Fibroblast of lung (primary cell): ENCODE data around the gene FPGS. TPM values are rescaled to one million over a fixed set of nuclear protein-coding genes. Genes with fewer than 3 reads are reported as not detected.

ENCODE experiments used
- DNase-seq, 2 donors: peaks; one replicate each; pipeline versions ENCODE4 v3.0.0 to v3.0.0-alpha.2; 2010; ENCODE audit warnings: low read depth in 2 of 2
- H2AFZ ChIP-seq: 2 replicates; pipeline ENCODE4 v1.5.1; 2012; ENCODE audit warnings: low read length, control low read depth, inconsistent platforms
- H3K27ac ChIP-seq: 2 replicates; pipeline ENCODE4 v1.5.1; 2011; ENCODE audit warnings: low read length, control low read depth; ENCODE audit not compliant: insufficient read depth
- H3K27me3 ChIP-seq: 2 replicates; pipeline ENCODE4 v1.5.1; 2011; ENCODE audit warnings: mild to moderate bottlenecking, low read length; ENCODE audit not compliant: control insufficient read depth, insufficient read depth
- H3K36me3 ChIP-seq: 2 replicates; pipeline ENCODE4 v1.5.1; 2011; ENCODE audit warnings: low read length; ENCODE audit not compliant: control insufficient read depth, insufficient read depth
- H3K4me1 ChIP-seq: 2 replicates; pipeline ENCODE4 v1.5.1; 2011; ENCODE audit warnings: low read length; ENCODE audit not compliant: control insufficient read depth, insufficient read depth; ENCODE audit errors: extremely low read depth
- H3K4me2 ChIP-seq: 2 replicates; pipeline ENCODE4 v1.5.1; 2011; ENCODE audit warnings: low read length, control low read depth; ENCODE audit not compliant: insufficient read depth; ENCODE audit errors: extremely low read depth
- H3K4me3 ChIP-seq, 4 experiments: fragments of 200-600 bp in 1 of 4; sonication (generic) in 1 of 4; replicated peaks in 1 of 4; 2 replicates each; pipeline ENCODE4 v1.5.1; 2011 to 2016; ENCODE audit warnings: low read length in 4 of 4, low read depth in 3 of 4, mild to moderate bottlenecking in 3 of 4, control low read depth in 2 of 4, inconsistent platforms in 1 of 4, mixed read lengths in 1 of 4; ENCODE audit not compliant: insufficient read depth in 1 of 4; ENCODE audit errors: control extremely low read depth in 1 of 4
- H3K79me2 ChIP-seq: 2 replicates; pipeline ENCODE4 v1.5.1; 2012; ENCODE audit warnings: mild to moderate bottlenecking, low read length, inconsistent platforms; ENCODE audit not compliant: control insufficient read depth, insufficient read depth
- H3K9ac ChIP-seq: 2 replicates; pipeline ENCODE4 v1.5.1; 2011; ENCODE audit warnings: mild to moderate bottlenecking, low read length, control low read depth; ENCODE audit not compliant: insufficient read depth
- H3K9me3 ChIP-seq: 2 replicates; pipeline ENCODE4 v1.5.1; 2012; ENCODE audit warnings: low read depth, low read length; ENCODE audit not compliant: control insufficient read depth, insufficient read depth
- H4K20me1 ChIP-seq: 2 replicates; pipeline ENCODE4 v1.5.1; 2011; ENCODE audit warnings: low read length; ENCODE audit not compliant: control insufficient read depth, insufficient read depth; ENCODE audit errors: extremely low read depth
- EZH2 ChIP-seq: IDR thresholded peaks from 2 replicates; pipeline ENCODE4 v1.5.1; 2012; ENCODE audit warnings: low read length, control low read depth, mild to moderate bottlenecking; ENCODE audit errors: missing control alignments
- polyA plus RNA-seq, 2 donors: library from polyadenylated mRNA; depleted of rRNA in 1 of 2; stranded (reverse) in 1 of 2; unstranded in 1 of 2; fragments of >200 nt; gene quantifications; 2 replicates each; pipeline ENCODE4 v1.2.1, GENCODE V29; 2011 to 2012; ENCODE audit warnings: missing spikeins in 1 of 2
- total RNA-seq: library from RNA; depleted of rRNA; stranded (reverse); fragments of >200 nt; gene quantifications from 2 replicates; pipeline ENCODE4 v1.2.1, GENCODE V29; 2014
- TF ChIP-seq, protein P1 (sequence below), 2 donors: IDR thresholded peaks in 1 of 2; conservative IDR thresholded peaks in 1 of 2; 1 replicate in 1 of 2; 2 replicates in 1 of 2; pipeline ENCODE4 v1.5.1; 2011 to 2012; ENCODE audit warnings: low read length in 2 of 2, control low read depth in 1 of 2, inconsistent platforms in 1 of 2, low read depth in 1 of 2, mild to moderate bottlenecking in 1 of 2

FPGS gene
- total and polyA plus RNA-seq, 2 donors (not counting 1 experiment from before 2014, with no cell fraction given), result 42.4 to 77.0 TPM

- peak overlapping the region; percentile 11 for H3K27ac ChIP-seq
- no peak overlapping the region for H3K9ac ChIP-seq
- H2AFZ ChIP-seq, result no peak overlapping the region
These were observed 35.3 kb upstream of the FPGS start for GRCh38 chr9:127767410-127767809.

DNA sequence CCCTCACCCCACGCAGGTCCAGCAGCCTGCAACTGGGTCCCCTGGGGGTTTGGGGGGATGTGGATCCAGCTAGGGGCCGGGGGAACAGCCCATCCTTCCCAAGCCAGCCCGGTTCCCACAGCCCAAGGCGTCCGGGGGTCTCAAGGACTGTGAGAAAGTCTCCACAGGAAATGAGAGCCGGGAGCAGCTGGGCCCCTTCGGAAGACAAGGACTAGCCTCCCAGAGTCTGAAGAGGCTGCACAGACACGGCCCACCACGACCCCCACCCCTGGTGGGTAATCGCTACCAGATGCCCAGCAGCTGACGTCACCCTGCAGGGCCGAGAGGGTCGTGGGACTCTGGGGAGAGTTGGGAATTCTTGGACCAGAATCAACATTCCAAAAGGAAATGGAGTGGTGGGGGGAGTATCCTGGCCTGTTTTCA, 34.8 kb upstream of the FPGS start:
- Histone ChIP-seq H3K27ac (peak overlapping the region; percentile 41), H3K4me2 (no peak overlapping the region), H3K4me1 (peaks cover 12% of the 10 kb centered on the region), H3K36me3 (no peaks in the 10 kb centered on the region), H3K9ac (peak overlapping the region; percentile 44), H4K20me1 (no peaks in the 10 kb centered on the region), H3K9me3 (no peaks in the 10 kb centered on the region), H3K27me3 (peaks cover 6% of the 10 kb centered on the region), H3K79me2 (no peaks in the 10 kb centered on the region), H2AFZ (no peak overlapping the region), H3K4me3 (no peak overlapping the region)
- TF ChIP-seq, protein P1, sequence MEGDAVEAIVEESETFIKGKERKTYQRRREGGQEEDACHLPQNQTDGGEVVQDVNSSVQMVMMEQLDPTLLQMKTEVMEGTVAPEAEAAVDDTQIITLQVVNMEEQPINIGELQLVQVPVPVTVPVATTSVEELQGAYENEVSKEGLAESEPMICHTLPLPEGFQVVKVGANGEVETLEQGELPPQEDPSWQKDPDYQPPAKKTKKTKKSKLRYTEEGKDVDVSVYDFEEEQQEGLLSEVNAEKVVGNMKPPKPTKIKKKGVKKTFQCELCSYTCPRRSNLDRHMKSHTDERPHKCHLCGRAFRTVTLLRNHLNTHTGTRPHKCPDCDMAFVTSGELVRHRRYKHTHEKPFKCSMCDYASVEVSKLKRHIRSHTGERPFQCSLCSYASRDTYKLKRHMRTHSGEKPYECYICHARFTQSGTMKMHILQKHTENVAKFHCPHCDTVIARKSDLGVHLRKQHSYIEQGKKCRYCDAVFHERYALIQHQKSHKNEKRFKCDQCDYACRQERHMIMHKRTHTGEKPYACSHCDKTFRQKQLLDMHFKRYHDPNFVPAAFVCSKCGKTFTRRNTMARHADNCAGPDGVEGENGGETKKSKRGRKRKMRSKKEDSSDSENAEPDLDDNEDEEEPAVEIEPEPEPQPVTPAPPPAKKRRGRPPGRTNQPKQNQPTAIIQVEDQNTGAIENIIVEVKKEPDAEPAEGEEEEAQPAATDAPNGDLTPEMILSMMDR (conservative IDR thresholded peaks at IDR 0.05 in 1 of 2, IDR thresholded peaks at IDR 0.05 in 1 of 2; ENCODE audit: low read depth in 1 of 2, low read length in 2 of 2), result no peak
- TF ChIP-seq EZH2, result no peak
- peak in 1 of 2 donors; percentile 45 for DNase-seq

More at GRCh38 chr9:127767410-127767809, 35.3 kb upstream of the FPGS start:
- Histone ChIP-seq H4K20me1 (no peaks in the 10 kb centered on the region), H3K79me2 (no peaks in the 10 kb centered on the region), H3K9me3 (no peaks in the 10 kb centered on the region), H3K36me3 (no peaks in the 10 kb centered on the region), H3K4me3 (no peak overlapping the region), H3K4me1 (peaks cover 12% of the 10 kb centered on the region), H3K4me2 (no peak overlapping the region), H3K27me3 (peaks cover 8% of the 10 kb centered on the region)
- no peak for DNase-seq
- TF ChIP-seq EZH2, result no peak
- TF ChIP-seq, protein P1 (conservative IDR thresholded peaks at IDR 0.05 in 1 of 2, IDR thresholded peaks at IDR 0.05 in 1 of 2; ENCODE audit: low read depth in 1 of 2, low read length in 2 of 2), result no peak

- peaks cover 2% of the 10 kb centered on the region for H3K27me3 ChIP-seq
- no peaks in the 10 kb centered on the region for H3K9me3 ChIP-seq
- H2AFZ ChIP-seq, result no peak overlapping the region
- H3K79me2 ChIP-seq, result no peaks in the 10 kb centered on the region
- H3K4me1 ChIP-seq, result peaks cover 12% of the 10 kb centered on the region
- no peak overlapping the region for H3K27ac ChIP-seq
- DNase-seq, result no peak
- TF ChIP-seq, protein P1 (conservative IDR thresholded peaks at IDR 0.05 in 1 of 2, IDR thresholded peaks at IDR 0.05 in 1 of 2; ENCODE audit: low read depth in 1 of 2, low read length in 2 of 2), result no peak
- TF ChIP-seq EZH2, result no peak
- no peaks in the 10 kb centered on the region for H3K36me3 ChIP-seq
- H3K9ac ChIP-seq, result no peak overlapping the region
- no peak overlapping the region for H3K4me3 ChIP-seq
- H3K4me2 ChIP-seq, result no peak overlapping the region
- H4K20me1 ChIP-seq, result no peaks in the 10 kb centered on the region
These were observed 34.0 kb upstream of the FPGS start for GRCh38 chr9:127768698-127769097.
